ENCODE measurements around the gene TMEM31.

Gene TMEM31

DNA sequence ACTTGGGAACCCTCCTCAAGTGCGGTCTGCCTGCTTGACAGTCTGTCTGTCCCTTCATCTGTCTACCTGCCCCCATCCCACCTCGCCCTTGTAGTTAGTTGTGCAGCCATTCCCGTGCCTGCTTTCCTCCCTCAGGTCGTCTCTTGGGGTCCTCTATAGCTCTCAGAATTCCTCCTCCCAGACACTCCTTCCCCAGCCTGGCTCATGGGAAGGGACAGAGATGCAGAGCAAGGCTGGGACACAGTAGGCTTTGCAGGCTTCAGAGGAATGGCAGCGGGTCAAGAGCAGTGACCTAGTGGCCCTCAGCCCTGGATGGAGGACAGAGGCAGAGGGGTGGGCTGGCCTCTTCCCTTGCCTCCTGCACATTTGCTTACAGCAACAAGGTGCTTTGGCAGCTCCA is 18.3 kb downstream of the TMEM31 start:
- Histone ChIP-seq H3K36me3 (ENCODE audit: control insufficient read depth, insufficient read depth, low read length, severe bottlenecking) (no peaks in the 10 kb centered on the region), H3K4me1 (ENCODE audit: control insufficient read depth, insufficient read depth, low read length) (peaks cover 13% of the 10 kb centered on the region), H3K4me3 (ENCODE audit: low read length) (no peak overlapping the region), H3K9ac (ENCODE audit: low read length) (no peak overlapping the region), H3K9me3 (ENCODE audit: control insufficient read depth, low read length) (no peaks in the 10 kb centered on the region), H3K27me3 (replicated peaks; ENCODE audit: control insufficient read depth, insufficient read depth, low read length) (peaks cover 43% of the 10 kb centered on the region)
- no peak for DNase-seq (ENCODE audit: low read depth)

DNA sequence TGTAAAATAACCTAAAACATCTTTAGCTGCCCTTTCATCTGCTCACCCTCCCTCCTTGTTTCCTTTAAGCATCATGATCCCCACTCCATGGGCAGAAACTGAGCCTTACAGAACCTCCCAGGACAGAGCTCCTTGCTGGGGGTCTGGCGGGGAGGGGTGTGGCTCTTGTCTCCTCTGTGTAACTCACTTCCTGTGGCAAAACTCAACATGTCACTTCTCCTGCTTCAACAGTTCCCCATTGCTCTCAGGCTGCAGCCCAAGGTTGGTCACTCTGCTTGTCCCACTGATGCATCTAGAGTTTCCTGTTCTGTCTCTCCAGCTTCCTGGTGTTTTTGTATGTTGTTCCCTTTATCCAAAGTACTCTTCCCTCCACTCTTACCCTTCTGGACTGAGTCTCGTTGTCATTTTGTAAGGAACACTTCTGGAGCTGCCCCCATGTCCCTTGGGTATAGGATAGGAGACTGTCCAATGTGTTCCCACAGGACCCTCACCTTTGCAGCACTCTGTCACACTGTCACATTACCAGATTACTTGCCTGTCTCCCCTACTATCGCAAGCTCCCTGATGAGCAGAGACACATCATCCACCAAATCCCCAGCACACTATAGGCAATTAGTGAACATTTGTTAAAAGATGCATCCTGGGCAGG is 19.6 kb downstream of the TMEM31 start:
- no peak for DNase-seq (ENCODE audit: low read depth)
- Histone ChIP-seq H3K4me3 (ENCODE audit: low read length) (no peak overlapping the region), H3K9me3 (ENCODE audit: control insufficient read depth, low read length) (no peaks in the 10 kb centered on the region), H3K9ac (ENCODE audit: low read length) (no peak overlapping the region), H3K27me3 (replicated peaks; ENCODE audit: control insufficient read depth, insufficient read depth, low read length) (peaks cover 39% of the 10 kb centered on the region), H3K36me3 (ENCODE audit: control insufficient read depth, insufficient read depth, low read length, severe bottlenecking) (no peaks in the 10 kb centered on the region), H3K4me1 (ENCODE audit: control insufficient read depth, insufficient read depth, low read length) (peaks cover 13% of the 10 kb centered on the region)

- Histone ChIP-seq H3K4me1 (ENCODE audit: control insufficient read depth, insufficient read depth, low read length) (peaks cover 13% of the 10 kb centered on the region), H3K27me3 (replicated peaks; ENCODE audit: control insufficient read depth, insufficient read depth, low read length) (peaks cover 38% of the 10 kb centered on the region), H3K9ac (ENCODE audit: low read length) (no peak overlapping the region), H3K9me3 (ENCODE audit: control insufficient read depth, low read length) (no peaks in the 10 kb centered on the region), H3K4me3 (ENCODE audit: low read length) (peak overlapping the region; percentile 3), H3K36me3 (ENCODE audit: control insufficient read depth, insufficient read depth, low read length, severe bottlenecking) (no peaks in the 10 kb centered on the region)
- peak; percentile 39 for DNase-seq (ENCODE audit: low read depth)
Observed at GRCh38 chrX:103730796-103731493, 20.2 kb downstream of the TMEM31 start.

GRCh38 chrX:103733017-103733416 is 22.3 kb downstream of the TMEM31 start:
- Histone ChIP-seq H3K36me3 (ENCODE audit: control insufficient read depth, insufficient read depth, low read length, severe bottlenecking) (no peaks in the 10 kb centered on the region), H3K27me3 (replicated peaks; ENCODE audit: control insufficient read depth, insufficient read depth, low read length) (peaks cover 25% of the 10 kb centered on the region), H3K9ac (ENCODE audit: low read length) (no peak overlapping the region), H3K9me3 (ENCODE audit: control insufficient read depth, low read length) (no peaks in the 10 kb centered on the region), H3K4me3 (ENCODE audit: low read length) (no peak overlapping the region), H3K4me1 (ENCODE audit: control insufficient read depth, insufficient read depth, low read length) (peaks cover 13% of the 10 kb centered on the region)
- no peak for DNase-seq (ENCODE audit: low read depth)

DNA sequence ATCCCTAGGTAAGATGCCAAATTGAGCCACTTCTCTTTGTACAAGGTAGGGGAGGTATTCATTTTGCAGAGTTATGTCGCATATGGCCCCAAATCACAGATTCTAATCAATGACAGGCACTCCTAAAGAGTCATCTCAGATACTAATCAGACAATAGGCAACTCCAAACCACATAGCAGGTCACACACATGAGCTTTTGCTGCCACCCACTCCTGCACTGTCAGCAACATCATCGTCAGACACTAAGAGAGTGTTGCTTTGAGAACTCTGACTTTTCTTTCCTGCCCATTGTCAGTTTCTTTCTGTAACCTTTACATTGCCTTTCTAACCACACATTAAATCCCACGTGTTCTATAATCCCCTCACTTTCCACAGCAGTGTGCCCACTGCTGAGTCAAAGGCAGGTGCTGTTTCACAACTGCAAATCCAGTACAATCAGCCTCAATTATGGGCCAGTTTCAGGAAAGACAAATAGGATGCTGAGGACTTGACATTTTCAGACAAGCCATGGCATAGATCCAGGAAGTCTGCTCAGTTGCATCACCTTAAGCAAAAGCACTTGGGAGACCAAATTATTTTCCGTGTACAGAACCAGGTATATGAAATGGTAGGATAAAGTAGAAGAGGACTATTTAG is 23.5 kb downstream of the TMEM31 start:
- Histone ChIP-seq H3K9ac (ENCODE audit: low read length) (no peak overlapping the region), H3K4me3 (ENCODE audit: low read length) (no peak overlapping the region), H3K9me3 (ENCODE audit: control insufficient read depth, low read length) (no peaks in the 10 kb centered on the region), H3K27me3 (replicated peaks; ENCODE audit: control insufficient read depth, insufficient read depth, low read length) (peaks cover 29% of the 10 kb centered on the region), H3K4me1 (ENCODE audit: control insufficient read depth, insufficient read depth, low read length) (peaks cover 13% of the 10 kb centered on the region), H3K36me3 (ENCODE audit: control insufficient read depth, insufficient read depth, low read length, severe bottlenecking) (no peaks in the 10 kb centered on the region)
- DNase-seq (ENCODE audit: low read depth): peak; percentile 17

DNA sequence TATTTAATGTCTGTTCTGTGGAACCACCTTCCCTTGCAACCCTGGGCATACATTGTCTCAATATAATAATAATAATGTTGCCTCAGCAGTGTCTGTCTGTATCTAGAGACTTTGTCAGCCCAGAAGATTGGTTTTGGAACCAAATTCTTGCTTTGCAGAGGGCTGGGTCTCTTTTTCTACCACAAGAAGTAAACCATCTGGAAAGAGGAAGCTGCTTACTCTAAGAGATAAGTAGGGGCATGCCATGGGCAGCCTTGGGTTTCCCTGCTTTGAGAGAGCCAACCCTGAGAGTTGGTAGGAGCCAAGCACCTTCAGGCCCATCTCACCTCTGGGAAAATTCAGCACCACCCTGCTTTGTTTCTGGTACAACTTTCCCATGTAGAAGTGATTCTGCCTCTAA is 27.0 kb downstream of the TMEM31 start:
- H3K27me3 ChIP-seq (replicated peaks; ENCODE audit: control insufficient read depth, insufficient read depth, low read length): peaks cover 14% of the 10 kb centered on the region
- no peak for DNase-seq (ENCODE audit: low read depth)
- no peak overlapping the region for H3K9ac ChIP-seq (ENCODE audit: low read length)
- no peak overlapping the region for H3K4me3 ChIP-seq (ENCODE audit: low read length)
- no peaks in the 10 kb centered on the region for H3K4me1 ChIP-seq (ENCODE audit: control insufficient read depth, insufficient read depth, low read length)
- no peaks in the 10 kb centered on the region for H3K9me3 ChIP-seq (ENCODE audit: control insufficient read depth, low read length)
- no peaks in the 10 kb centered on the region for H3K36me3 ChIP-seq (ENCODE audit: control insufficient read depth, insufficient read depth, low read length, severe bottlenecking)

DNA sequence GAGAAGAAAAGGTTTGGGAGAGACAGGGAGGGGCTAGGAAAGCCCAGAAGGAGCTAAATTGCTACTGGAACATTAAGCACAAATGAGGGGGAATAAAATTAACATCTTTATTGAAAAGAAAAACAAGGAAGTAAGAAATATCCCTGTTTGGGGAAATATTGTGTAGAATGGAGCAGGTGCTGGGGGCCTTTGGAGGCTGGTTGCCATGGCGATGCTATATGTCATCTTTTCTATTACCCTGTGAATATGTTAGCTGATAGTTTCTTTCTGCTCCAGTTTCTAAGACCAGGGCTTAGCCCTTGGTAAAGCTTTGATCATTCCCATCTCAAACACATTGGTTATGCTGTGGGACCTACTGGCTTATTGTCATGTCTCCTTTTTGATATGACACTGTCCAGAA is 28.7 kb downstream of the TMEM31 start:
- H3K27me3 ChIP-seq (replicated peaks; ENCODE audit: control insufficient read depth, insufficient read depth, low read length): peaks cover 17% of the 10 kb centered on the region
- H3K4me3 ChIP-seq (ENCODE audit: low read length): no peak overlapping the region
- H3K9me3 ChIP-seq (ENCODE audit: control insufficient read depth, low read length): no peaks in the 10 kb centered on the region
- H3K36me3 ChIP-seq (ENCODE audit: control insufficient read depth, insufficient read depth, low read length, severe bottlenecking): no peaks in the 10 kb centered on the region
- H3K4me1 ChIP-seq (ENCODE audit: control insufficient read depth, insufficient read depth, low read length): no peaks in the 10 kb centered on the region
- no peak overlapping the region for H3K9ac ChIP-seq (ENCODE audit: low read length)
- DNase-seq (ENCODE audit: low read depth): no peak

GRCh38 chrX:103741879-103742278 is 31.2 kb downstream of the TMEM31 start:
- Histone ChIP-seq H3K9ac (ENCODE audit: low read length) (no peak overlapping the region), H3K9me3 (ENCODE audit: control insufficient read depth, low read length) (no peaks in the 10 kb centered on the region), H3K36me3 (ENCODE audit: control insufficient read depth, insufficient read depth, low read length, severe bottlenecking) (no peaks in the 10 kb centered on the region), H3K27me3 (replicated peaks; ENCODE audit: control insufficient read depth, insufficient read depth, low read length) (peaks cover 27% of the 10 kb centered on the region), H3K4me3 (ENCODE audit: low read length) (no peak overlapping the region), H3K4me1 (ENCODE audit: control insufficient read depth, insufficient read depth, low read length) (no peaks in the 10 kb centered on the region)
- DNase-seq (ENCODE audit: low read depth): no peak

- Histone ChIP-seq H3K27me3 (replicated peaks; ENCODE audit: control insufficient read depth, insufficient read depth, low read length) (peaks cover 27% of the 10 kb centered on the region), H3K9ac (ENCODE audit: low read length) (no peak overlapping the region), H3K4me1 (ENCODE audit: control insufficient read depth, insufficient read depth, low read length) (no peaks in the 10 kb centered on the region), H3K36me3 (ENCODE audit: control insufficient read depth, insufficient read depth, low read length, severe bottlenecking) (no peaks in the 10 kb centered on the region), H3K4me3 (ENCODE audit: low read length) (no peak overlapping the region), H3K9me3 (ENCODE audit: control insufficient read depth, low read length) (no peaks in the 10 kb centered on the region)
- no peak for DNase-seq (ENCODE audit: low read depth)
Observed at GRCh38 chrX:103742339-103742738, 31.6 kb downstream of the TMEM31 start.

- Histone ChIP-seq H3K9me3 (ENCODE audit: control insufficient read depth, low read length) (no peaks in the 10 kb centered on the region), H3K27me3 (replicated peaks; ENCODE audit: control insufficient read depth, insufficient read depth, low read length) (peaks cover 27% of the 10 kb centered on the region), H3K9ac (ENCODE audit: low read length) (no peak overlapping the region), H3K36me3 (ENCODE audit: control insufficient read depth, insufficient read depth, low read length, severe bottlenecking) (no peaks in the 10 kb centered on the region), H3K4me1 (ENCODE audit: control insufficient read depth, insufficient read depth, low read length) (no peaks in the 10 kb centered on the region), H3K4me3 (ENCODE audit: low read length) (no peak overlapping the region)
- DNase-seq (ENCODE audit: low read depth): no peak
Observed at GRCh38 chrX:103747163-103747562, 36.5 kb downstream of the TMEM31 start.

DNA sequence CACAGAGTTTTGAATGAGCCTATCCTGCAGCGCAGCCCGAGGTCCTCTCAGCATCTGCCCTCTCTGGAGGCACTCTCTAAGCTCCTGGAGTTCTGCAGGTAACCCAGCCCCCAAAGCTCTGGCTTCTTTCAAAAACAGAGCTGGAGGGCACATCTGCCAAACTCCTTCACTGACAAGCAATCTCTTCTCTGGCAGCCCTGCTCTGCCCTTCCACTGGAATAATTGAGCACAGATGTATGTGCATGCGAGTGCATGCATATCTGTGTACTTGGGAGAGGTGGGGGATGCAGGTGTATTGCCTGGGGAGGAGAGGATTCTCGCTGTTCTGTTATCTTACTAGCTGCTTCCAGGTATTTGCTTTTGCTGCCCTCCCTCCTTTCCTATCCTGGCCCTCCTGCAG is 43.7 kb downstream of the TMEM31 start:
- peaks cover 18% of the 10 kb centered on the region for H3K9me3 ChIP-seq (ENCODE audit: control insufficient read depth, low read length)
- peaks cover 55% of the 10 kb centered on the region for H3K27me3 ChIP-seq (replicated peaks; ENCODE audit: control insufficient read depth, insufficient read depth, low read length)
- DNase-seq (ENCODE audit: low read depth): no peak
- no peaks in the 10 kb centered on the region for H3K4me1 ChIP-seq (ENCODE audit: control insufficient read depth, insufficient read depth, low read length)
- no peak overlapping the region for H3K4me3 ChIP-seq (ENCODE audit: low read length)
- H3K36me3 ChIP-seq (ENCODE audit: control insufficient read depth, insufficient read depth, low read length, severe bottlenecking): no peaks in the 10 kb centered on the region
- H3K9ac ChIP-seq (ENCODE audit: low read length): no peak overlapping the region

Measured in adipocyte (in vitro differentiated cells).